NCI-H2227 (cell line): ENCODE measurements around the gene ALKBH1.

Experiments used
- DNase-seq: peaks from one replicate; lab custom pipeline; 2025; ENCODE audit not compliant: unreplicated experiment; lab: John Stamatoyannopoulos, UW

Gene ALKBH1

GRCh38 chr14:77625360-77625759, 82.5 kb downstream of the ALKBH1 start:
- no peak for DNase-seq

- no peak for DNase-seq
Measured at GRCh38 chr14:77623201-77623600, 84.6 kb downstream of the ALKBH1 start.
